HEK293 (cell line): ENCODE measurements around the gene ALS2.

Experiments used
- CTCF ChIA-PET: fragments of 350-600 bp; formaldehyde crosslinking; extraction: SDS; loops from one replicate; lab custom pipeline; 2021; ENCODE audit warnings: antibody characterized with exemption; lab: Yijun Ruan, JAX
- POLR2A ChIA-PET: fragments of 300-600 bp; formaldehyde crosslinking; extraction: SDS; loops from one replicate; lab custom pipeline; 2020; ENCODE audit warnings: antibody characterized with exemption, inconsistent platforms; lab: Yijun Ruan, JAX
- H3K27ac ChIP-seq: fragments of 200-500 bp; sonication (Bioruptor generic); 2 replicates; pipeline ENCODE4 v1.5.1; 2014; ENCODE audit warnings: low read depth, low read length, control low read depth, inconsistent platforms; ENCODE audit errors: extremely low read depth
- H3K36me3 ChIP-seq, 2 experiments: fragments of 200-500 bp in 1 of 2; sonication (Bioruptor generic) in 1 of 2; 1 replicate in 1 of 2; 2 replicates in 1 of 2; pipeline ENCODE4 v1.5.1; 2014 to 2017; ENCODE audit warnings: inconsistent platforms in 2 of 2, low read length in 2 of 2; ENCODE audit not compliant: control insufficient read depth in 2 of 2, insufficient read depth in 1 of 2
- H3K4me1 ChIP-seq: fragments of 200-500 bp; sonication (Bioruptor generic); 2 replicates; pipeline ENCODE4 v1.5.1; 2014; ENCODE audit warnings: mild to moderate bottlenecking, low read length, inconsistent platforms; ENCODE audit not compliant: control insufficient read depth, insufficient read depth
- H3K4me3 ChIP-seq: 2 replicates; pipeline ENCODE4 v1.5.1; 2011; ENCODE audit warnings: low read depth, mild to moderate bottlenecking, control low read depth, low read length, moderate library complexity
- H3K9me3 ChIP-seq: fragments of 200-500 bp; sonication (Bioruptor generic); 2 replicates; pipeline ENCODE4 v1.5.1; 2014; ENCODE audit warnings: low read depth, low read length, inconsistent platforms; ENCODE audit not compliant: control insufficient read depth, insufficient read depth
- BCL11A ChIP-seq: fragments of 450-650 bp; formaldehyde crosslinking; IDR thresholded peaks from 2 replicates; pipeline ENCODE4 v1.5.1; 2016; ENCODE audit warnings: low read depth, missing biosample characterization, missing genetic modification characterization
- EGR2 ChIP-seq: fragments of 450-650 bp; formaldehyde crosslinking; IDR thresholded peaks from 2 replicates; pipeline ENCODE4 v1.5.1; 2016; ENCODE audit warnings: low read depth, missing biosample characterization, missing genetic modification characterization
- HOXA7 ChIP-seq: sonication (generic); formaldehyde crosslinking; IDR thresholded peaks from 2 replicates; pipeline ENCODE4 v1.8.1; 2022; ENCODE audit warnings: missing genetic modification reagents, borderline replicate concordance
- HOXC10 ChIP-seq: sonication (generic); formaldehyde crosslinking; IDR thresholded peaks from 2 replicates; pipeline ENCODE4 v1.8.1; 2023; ENCODE audit warnings: mild to moderate bottlenecking, missing genetic modification reagents
- HOXD13 ChIP-seq: sonication (generic); formaldehyde crosslinking; IDR thresholded peaks from 2 replicates; pipeline ENCODE4 v1.8.0; 2022; ENCODE audit warnings: missing genetic modification reagents, borderline replicate concordance
- MYNN ChIP-seq: fragments of 450-650 bp; formaldehyde crosslinking; IDR thresholded peaks from 2 replicates; pipeline ENCODE4 v1.5.1; 2016; ENCODE audit warnings: missing biosample characterization, missing genetic modification characterization, borderline replicate concordance
- OVOL3 ChIP-seq: fragments of 450-650 bp; formaldehyde crosslinking; IDR thresholded peaks from 2 replicates; pipeline ENCODE4 v1.5.1; 2016; ENCODE audit warnings: missing biosample characterization, missing genetic modification characterization
- SCRT2 ChIP-seq: fragments of 450-650 bp; formaldehyde crosslinking; IDR thresholded peaks from 2 replicates; pipeline ENCODE4 v1.5.1; 2016; ENCODE audit warnings: missing biosample characterization, missing genetic modification characterization
- SP7 ChIP-seq: fragments of 450-650 bp; formaldehyde crosslinking; IDR thresholded peaks from 2 replicates; pipeline ENCODE4 v1.5.1; 2016; ENCODE audit warnings: missing biosample characterization, missing genetic modification characterization
- ZBTB48 ChIP-seq: fragments of 450-650 bp; formaldehyde crosslinking; IDR thresholded peaks from 2 replicates; pipeline ENCODE4 v1.5.1; 2016; ENCODE audit warnings: missing biosample characterization, missing genetic modification characterization
- ZFP37 ChIP-seq: fragments of 450-650 bp; formaldehyde crosslinking; IDR thresholded peaks from 2 replicates; pipeline ENCODE4 v1.5.1; 2016; ENCODE audit warnings: missing biosample characterization, missing genetic modification characterization
- ZFP41 ChIP-seq: fragments of 450-650 bp; formaldehyde crosslinking; IDR thresholded peaks from 2 replicates; pipeline ENCODE4 v1.5.1; 2016; ENCODE audit warnings: missing biosample characterization, missing genetic modification characterization, borderline replicate concordance
- ZNF132 ChIP-seq: fragments of 450-650 bp; formaldehyde crosslinking; IDR thresholded peaks from 2 replicates; pipeline ENCODE4 v1.5.1; 2017; ENCODE audit warnings: missing biosample characterization, missing genetic modification characterization, borderline replicate concordance
- ZNF324 ChIP-seq: fragments of 450-650 bp; formaldehyde crosslinking; IDR thresholded peaks from 2 replicates; pipeline ENCODE4 v1.5.1; 2016; ENCODE audit warnings: missing biosample characterization, missing genetic modification characterization
- ZNF350 ChIP-seq: fragments of 450-650 bp; formaldehyde crosslinking; IDR thresholded peaks from 2 replicates; pipeline ENCODE4 v1.5.0; 2017; ENCODE audit warnings: missing biosample characterization, mild to moderate bottlenecking, missing genetic modification characterization
- ZNF366 ChIP-seq: fragments of 450-650 bp; formaldehyde crosslinking; conservative IDR thresholded peaks from 2 replicates; pipeline ENCODE4 v1.5.1; 2016; ENCODE audit warnings: missing biosample characterization, missing genetic modification characterization
- ZNF514 ChIP-seq: fragments of 450-650 bp; formaldehyde crosslinking; IDR thresholded peaks from 2 replicates; pipeline ENCODE4 v1.5.1; 2016; ENCODE audit warnings: missing biosample characterization, missing genetic modification characterization
- ZNF530 ChIP-seq: fragments of 450-650 bp; formaldehyde crosslinking; IDR thresholded peaks from 2 replicates; pipeline ENCODE4 v1.5.1; 2016; ENCODE audit warnings: low read depth, missing biosample characterization, missing genetic modification characterization
- ZNF658 ChIP-seq: fragments of 450-650 bp; formaldehyde crosslinking; IDR thresholded peaks from 2 replicates; pipeline ENCODE4; 2016; ENCODE audit warnings: missing biosample characterization, missing genetic modification characterization
- ZNF677 ChIP-seq: fragments of 450-650 bp; IDR thresholded peaks from 2 replicates; pipeline ENCODE4 v1.5.0; 2018; ENCODE audit warnings: missing biosample characterization, mild to moderate bottlenecking, missing genetic modification characterization, moderate library complexity
- ZNF776 ChIP-seq: fragments of 450-650 bp; formaldehyde crosslinking; IDR thresholded peaks from 2 replicates; pipeline ENCODE4 v1.5.0; 2017; ENCODE audit warnings: missing biosample characterization, missing genetic modification characterization, borderline replicate concordance
- ZSCAN16 ChIP-seq: fragments of 450-650 bp; formaldehyde crosslinking; IDR thresholded peaks from 2 replicates; pipeline ENCODE4 v1.5.1; 2016; ENCODE audit warnings: missing biosample characterization, missing genetic modification characterization
- TF ChIP-seq, protein P1 (sequence below): fragments of 450-650 bp; formaldehyde crosslinking; IDR thresholded peaks from 2 replicates; pipeline ENCODE4 v1.5.1; 2016; ENCODE audit warnings: missing biosample characterization, missing genetic modification characterization
- TF ChIP-seq, protein P2 (sequence below): fragments of 450-650 bp; formaldehyde crosslinking; IDR thresholded peaks from 2 replicates; pipeline ENCODE4 v1.5.1; 2016; ENCODE audit warnings: missing biosample characterization, missing genetic modification characterization
- TF ChIP-seq, protein P3 (sequence below): fragments of 450-650 bp; formaldehyde crosslinking; IDR thresholded peaks from 2 replicates; pipeline ENCODE4 v1.5.1; 2016; ENCODE audit warnings: missing biosample characterization, missing genetic modification characterization
- TF ChIP-seq, protein P4 (sequence below): IDR thresholded peaks from 2 replicates; pipeline ENCODE4 v1.6.1; 2011; ENCODE audit warnings: mild to moderate bottlenecking, low read depth, low read length, borderline replicate concordance
- TF ChIP-seq, protein P5 (sequence below): fragments of 450-650 bp; formaldehyde crosslinking; IDR thresholded peaks from 2 replicates; pipeline ENCODE4 v1.5.1; 2016; ENCODE audit warnings: missing biosample characterization, missing genetic modification characterization
- TF ChIP-seq, protein P6 (sequence below): fragments of 450-650 bp; formaldehyde crosslinking; IDR thresholded peaks from 2 replicates; pipeline ENCODE4 v1.5.1; 2017; ENCODE audit warnings: missing biosample characterization, missing genetic modification characterization

ALS2 gene

DNA sequence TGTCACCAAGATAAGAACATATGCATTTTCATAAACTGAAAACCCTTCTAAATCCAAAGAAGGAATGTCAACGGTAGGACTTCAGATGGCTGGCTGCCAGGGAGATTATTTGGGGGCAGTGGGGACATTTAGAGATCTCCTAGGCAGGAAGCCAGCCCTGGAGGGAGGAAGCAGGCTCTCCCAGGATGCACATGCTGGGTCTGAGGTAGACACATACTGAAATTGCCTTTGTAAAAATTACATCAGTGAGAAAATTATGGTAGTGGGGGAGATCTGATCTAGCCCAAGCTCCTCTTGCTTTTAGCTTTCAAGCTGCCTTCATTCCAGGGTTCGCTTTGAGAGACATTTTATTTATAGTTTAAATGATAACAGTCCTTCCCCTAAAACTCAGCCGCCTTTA, 106.4 kb downstream of the ALS2 start:
- Histone ChIP-seq H3K4me1 (no peaks in the 10 kb centered on the region), H3K36me3 (no peaks in the 10 kb centered on the region), H3K4me3 (no peak overlapping the region), H3K9me3 (no peaks in the 10 kb centered on the region), H3K27ac (no peak overlapping the region)
- CTCF ChIA-PET, result no interaction called here
- TF ChIP-seq ZNF776 (tag by site-specific recombination) (no peak), ZNF350 (tag by site-specific recombination) (no peak), ZBTB48 (tag by site-specific recombination) (no peak), BCL11A (tag by site-specific recombination) (no peak), ZNF132 (tag by site-specific recombination) (no peak), ZNF324 (tag by site-specific recombination) (no peak), EGR2 (tag by site-specific recombination) (no peak), ZSCAN16 (no peak), MYNN (no peak), SP7 (no peak), ZNF530 (tag by site-specific recombination) (no peak), HOXD13 (CRISPR knock-in tag) (no peak), ZNF514 (no peak)
- TF ChIP-seq, protein P1, sequence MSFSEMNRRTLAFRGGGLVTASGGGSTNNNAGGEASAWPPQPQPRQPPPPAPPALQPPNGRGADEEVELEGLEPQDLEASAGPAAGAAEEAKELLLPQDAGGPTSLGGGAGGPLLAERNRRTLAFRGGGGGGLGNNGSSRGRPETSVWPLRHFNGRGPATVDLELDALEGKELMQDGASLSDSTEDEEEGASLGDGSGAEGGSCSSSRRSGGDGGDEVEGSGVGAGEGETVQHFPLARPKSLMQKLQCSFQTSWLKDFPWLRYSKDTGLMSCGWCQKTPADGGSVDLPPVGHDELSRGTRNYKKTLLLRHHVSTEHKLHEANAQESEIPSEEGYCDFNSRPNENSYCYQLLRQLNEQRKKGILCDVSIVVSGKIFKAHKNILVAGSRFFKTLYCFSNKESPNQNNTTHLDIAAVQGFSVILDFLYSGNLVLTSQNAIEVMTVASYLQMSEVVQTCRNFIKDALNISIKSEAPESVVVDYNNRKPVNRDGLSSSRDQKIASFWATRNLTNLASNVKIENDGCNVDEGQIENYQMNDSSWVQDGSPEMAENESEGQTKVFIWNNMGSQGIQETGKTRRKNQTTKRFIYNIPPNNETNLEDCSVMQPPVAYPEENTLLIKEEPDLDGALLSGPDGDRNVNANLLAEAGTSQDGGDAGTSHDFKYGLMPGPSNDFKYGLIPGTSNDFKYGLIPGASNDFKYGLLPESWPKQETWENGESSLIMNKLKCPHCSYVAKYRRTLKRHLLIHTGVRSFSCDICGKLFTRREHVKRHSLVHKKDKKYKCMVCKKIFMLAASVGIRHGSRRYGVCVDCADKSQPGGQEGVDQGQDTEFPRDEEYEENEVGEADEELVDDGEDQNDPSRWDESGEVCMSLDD (tag by site-specific recombination), result no peak
- TF ChIP-seq, protein P2, sequence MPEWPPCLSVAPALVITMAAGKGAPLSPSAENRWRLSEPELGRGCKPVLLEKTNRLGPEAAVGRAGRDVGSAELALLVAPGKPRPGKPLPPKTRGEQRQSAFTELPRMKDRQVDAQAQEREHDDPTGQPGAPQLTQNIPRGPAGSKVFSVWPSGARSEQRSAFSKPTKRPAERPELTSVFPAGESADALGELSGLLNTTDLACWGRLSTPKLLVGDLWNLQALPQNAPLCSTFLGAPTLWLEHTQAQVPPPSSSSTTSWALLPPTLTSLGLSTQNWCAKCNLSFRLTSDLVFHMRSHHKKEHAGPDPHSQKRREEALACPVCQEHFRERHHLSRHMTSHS (tag by site-specific recombination), result no peak
- TF ChIP-seq, protein P3, sequence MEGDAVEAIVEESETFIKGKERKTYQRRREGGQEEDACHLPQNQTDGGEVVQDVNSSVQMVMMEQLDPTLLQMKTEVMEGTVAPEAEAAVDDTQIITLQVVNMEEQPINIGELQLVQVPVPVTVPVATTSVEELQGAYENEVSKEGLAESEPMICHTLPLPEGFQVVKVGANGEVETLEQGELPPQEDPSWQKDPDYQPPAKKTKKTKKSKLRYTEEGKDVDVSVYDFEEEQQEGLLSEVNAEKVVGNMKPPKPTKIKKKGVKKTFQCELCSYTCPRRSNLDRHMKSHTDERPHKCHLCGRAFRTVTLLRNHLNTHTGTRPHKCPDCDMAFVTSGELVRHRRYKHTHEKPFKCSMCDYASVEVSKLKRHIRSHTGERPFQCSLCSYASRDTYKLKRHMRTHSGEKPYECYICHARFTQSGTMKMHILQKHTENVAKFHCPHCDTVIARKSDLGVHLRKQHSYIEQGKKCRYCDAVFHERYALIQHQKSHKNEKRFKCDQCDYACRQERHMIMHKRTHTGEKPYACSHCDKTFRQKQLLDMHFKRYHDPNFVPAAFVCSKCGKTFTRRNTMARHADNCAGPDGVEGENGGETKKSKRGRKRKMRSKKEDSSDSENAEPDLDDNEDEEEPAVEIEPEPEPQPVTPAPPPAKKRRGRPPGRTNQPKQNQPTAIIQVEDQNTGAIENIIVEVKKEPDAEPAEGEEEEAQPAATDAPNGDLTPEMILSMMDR (tag by site-specific recombination), result no peak
- POLR2A ChIA-PET, result no interaction called here

DNA sequence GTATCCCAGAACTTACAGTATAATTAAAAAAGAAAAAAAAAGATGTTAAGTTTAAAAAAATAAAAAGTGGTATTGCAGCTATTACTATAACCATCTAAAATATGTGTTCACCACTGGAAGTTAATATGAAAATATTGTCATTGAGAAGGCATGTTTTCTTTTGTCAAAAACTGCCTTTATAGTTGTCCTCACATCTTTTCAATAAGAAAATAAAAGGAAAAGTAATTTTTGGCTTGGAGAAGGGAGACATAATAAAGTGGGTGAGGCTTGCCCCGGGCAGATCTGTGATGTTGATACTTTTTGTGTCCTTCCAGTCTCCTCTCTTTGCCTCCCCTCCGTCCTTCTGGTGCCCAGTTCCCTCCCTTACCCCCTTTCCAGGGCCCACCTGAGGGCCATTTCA, 107.2 kb downstream of the ALS2 start:
- CTCF ChIA-PET, result interaction anchor here (0.6 kb wide), 1 partner anchor 344 kb away, joined by 3 read pairs; no protein-coding TSS in a partner anchor
- POLR2A ChIA-PET, result no interaction called here
- no peak overlapping the region for H3K4me3 ChIP-seq
- H3K9me3 ChIP-seq, result no peaks in the 10 kb centered on the region
- H3K4me1 ChIP-seq, result no peaks in the 10 kb centered on the region
- no peaks in the 10 kb centered on the region for H3K36me3 ChIP-seq
- H3K27ac ChIP-seq, result no peak overlapping the region
- TF ChIP-seq, protein P4, sequence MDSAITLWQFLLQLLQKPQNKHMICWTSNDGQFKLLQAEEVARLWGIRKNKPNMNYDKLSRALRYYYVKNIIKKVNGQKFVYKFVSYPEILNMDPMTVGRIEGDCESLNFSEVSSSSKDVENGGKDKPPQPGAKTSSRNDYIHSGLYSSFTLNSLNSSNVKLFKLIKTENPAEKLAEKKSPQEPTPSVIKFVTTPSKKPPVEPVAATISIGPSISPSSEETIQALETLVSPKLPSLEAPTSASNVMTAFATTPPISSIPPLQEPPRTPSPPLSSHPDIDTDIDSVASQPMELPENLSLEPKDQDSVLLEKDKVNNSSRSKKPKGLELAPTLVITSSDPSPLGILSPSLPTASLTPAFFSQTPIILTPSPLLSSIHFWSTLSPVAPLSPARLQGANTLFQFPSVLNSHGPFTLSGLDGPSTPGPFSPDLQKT, result no peak
- TF ChIP-seq OVOL3 (tag by site-specific recombination) (no peak), HOXC10 (no peak), ZNF366 (no peak), HOXA7 (CRISPR knock-in tag) (no peak), ZFP41 (tag by site-specific recombination) (no peak), ZNF677 (tag by site-specific recombination) (no peak), ZFP37 (tag by site-specific recombination) (no peak), SCRT2 (no peak), EGR2 (tag by site-specific recombination) (no peak), ZNF658 (no peak)
- TF ChIP-seq, protein P5, sequence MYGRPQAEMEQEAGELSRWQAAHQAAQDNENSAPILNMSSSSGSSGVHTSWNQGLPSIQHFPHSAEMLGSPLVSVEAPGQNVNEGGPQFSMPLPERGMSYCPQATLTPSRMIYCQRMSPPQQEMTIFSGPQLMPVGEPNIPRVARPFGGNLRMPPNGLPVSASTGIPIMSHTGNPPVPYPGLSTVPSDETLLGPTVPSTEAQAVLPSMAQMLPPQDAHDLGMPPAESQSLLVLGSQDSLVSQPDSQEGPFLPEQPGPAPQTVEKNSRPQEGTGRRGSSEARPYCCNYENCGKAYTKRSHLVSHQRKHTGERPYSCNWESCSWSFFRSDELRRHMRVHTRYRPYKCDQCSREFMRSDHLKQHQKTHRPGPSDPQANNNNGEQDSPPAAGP (tag by site-specific recombination), result no peak
- TF ChIP-seq, protein P6, sequence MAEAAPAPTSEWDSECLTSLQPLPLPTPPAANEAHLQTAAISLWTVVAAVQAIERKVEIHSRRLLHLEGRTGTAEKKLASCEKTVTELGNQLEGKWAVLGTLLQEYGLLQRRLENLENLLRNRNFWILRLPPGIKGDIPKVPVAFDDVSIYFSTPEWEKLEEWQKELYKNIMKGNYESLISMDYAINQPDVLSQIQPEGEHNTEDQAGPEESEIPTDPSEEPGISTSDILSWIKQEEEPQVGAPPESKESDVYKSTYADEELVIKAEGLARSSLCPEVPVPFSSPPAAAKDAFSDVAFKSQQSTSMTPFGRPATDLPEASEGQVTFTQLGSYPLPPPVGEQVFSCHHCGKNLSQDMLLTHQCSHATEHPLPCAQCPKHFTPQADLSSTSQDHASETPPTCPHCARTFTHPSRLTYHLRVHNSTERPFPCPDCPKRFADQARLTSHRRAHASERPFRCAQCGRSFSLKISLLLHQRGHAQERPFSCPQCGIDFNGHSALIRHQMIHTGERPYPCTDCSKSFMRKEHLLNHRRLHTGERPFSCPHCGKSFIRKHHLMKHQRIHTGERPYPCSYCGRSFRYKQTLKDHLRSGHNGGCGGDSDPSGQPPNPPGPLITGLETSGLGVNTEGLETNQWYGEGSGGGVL (tag by site-specific recombination), result no peak
